Adrenal gland (tissue), 12 donors: ENCODE data around the gene TMEM52. TPM values are rescaled to one million over a fixed set of nuclear protein-coding genes. Genes with fewer than 3 reads are reported as not detected.

ENCODE experiments used
- DNase-seq, 7 donors: peaks; one replicate each; pipeline ENCODE4 v3.0.0-alpha.2; 2019 to 2020
- H3K27ac ChIP-seq, 5 donors: fragments of 200-600 bp; sonication (generic) in 4 of 5; 1 replicate in 3 of 5; 2 replicates in 2 of 5; pipeline versions ENCODE4 v1.5.1 to v1.8.0; 2016 to 2020; ENCODE audit warnings: mild to moderate bottlenecking in 1 of 5
- H3K27me3 ChIP-seq: fragments of 200-600 bp; 2 replicates; pipeline ENCODE4 v1.8.0; 2021
- H3K36me3 ChIP-seq, 2 donors: fragments of 200-600 bp; replicated peaks in 1 of 2; 1 replicate in 1 of 2; 2 replicates in 1 of 2; pipeline versions ENCODE4 v1.5.1 to v1.8.0; 2018 to 2022
- H3K4me1 ChIP-seq, 2 donors: fragments of 200-600 bp; replicated peaks in 1 of 2; 1 replicate in 1 of 2; 2 replicates in 1 of 2; pipeline versions ENCODE4 v1.5.1 to v1.8.0; 2018 to 2021
- H3K4me3 ChIP-seq, 4 donors: fragments of 200-600 bp; sonication (generic) in 3 of 4; one replicate each; pipeline ENCODE4 v1.5.1; 2016 to 2018
- H3K9me3 ChIP-seq, 3 donors: fragments of 200-600 bp; sonication (generic) in 1 of 3; replicated peaks in 1 of 3; 1 replicate in 2 of 3; 2 replicates in 1 of 3; pipeline versions ENCODE4 v1.5.1 to v1.8.0; 2016 to 2021
- POLR2A ChIP-seq, 2 donors: fragments of 450-650 bp; IDR thresholded peaks; one replicate each; pipeline ENCODE4 v1.6.1; 2017; ENCODE audit warnings: antibody characterized with exemption in 2 of 2, mild to moderate bottlenecking in 2 of 2, moderate library complexity in 1 of 2
- WGBS, 4 donors: extraction: QIAGEN DNeasy Blood & Tissue Kit in 2 of 4; methylation state at CpG; one replicate each; pipeline versions ENCODE4 v1.1.5 to v1.1.7; 2013 to 2017; 5-methylcytosine and 5-hydroxymethylcytosine counted together
- intact Hi-C, 2 donors: fragments of 100-400 bp; cut with DNase I; formaldehyde crosslinking; loops; one replicate each; pipeline versions ENCODE4 v1.14.1 to v1.15.0; 2022 to 2023
- polyA plus RNA-seq, 3 donors: library from polyadenylated mRNA; stranded (reverse); fragments of 200-250 nt in 2 of 3; fragments of 350-450 nt in 1 of 3; fragmentation: Illumina TruSeq in 1 of 3; extraction: RNeasy Lipid Tissue Mini Kit (QIAGEN cat#74804) in 1 of 3; gene quantifications; one replicate each; pipeline ENCODE4 v1.2.3, GENCODE V29; 2013 to 2014
- total RNA-seq, 9 donors: library from RNA; depleted of rRNA in 4 of 9; stranded (reverse); fragments of >200 nt in 4 of 9; fragments of 120-200 nt in 1 of 9; fragmentation: NEBNext Ultra II Directional in 1 of 9; extraction: Animal tissue kit (Norgen Biotek cat#: 25700) in 1 of 9; gene quantifications; one replicate each; pipeline versions ENCODE4 v1.1.0 to v1.2.4, GENCODE V29; 2013 to 2023
- TF ChIP-seq, protein P1 (sequence below), 6 experiments: fragments of 450-650 bp in 4 of 6; fragments of 200-600 bp in 2 of 6; sonication (generic) in 1 of 6; IDR thresholded peaks; 1 replicate in 5 of 6; 2 replicates in 1 of 6; pipeline versions ENCODE4 v1.5.1 to v1.8.0; 2016 to 2021; ENCODE audit warnings: antibody characterized with exemption in 6 of 6, mild to moderate bottlenecking in 2 of 6, moderate library complexity in 1 of 6
- donor health status: healthy with polysubstance abuse.
- donor health status: Bipolar disorder and iron deficiency.
- donor health status: DM: yes; HTN: yes; CAD: no.
- donor health status: DM: no; HTN: no; CAD: no.
- donor health status: DM: no; HTN: no; CAD: no.
- donor health status: DM: yes; HTN: yes; CAD: no.

TMEM52 gene
- total and polyA plus RNA-seq, 12 donors, result 7.0 to 95.4 (median 61.7) TPM

DNA sequence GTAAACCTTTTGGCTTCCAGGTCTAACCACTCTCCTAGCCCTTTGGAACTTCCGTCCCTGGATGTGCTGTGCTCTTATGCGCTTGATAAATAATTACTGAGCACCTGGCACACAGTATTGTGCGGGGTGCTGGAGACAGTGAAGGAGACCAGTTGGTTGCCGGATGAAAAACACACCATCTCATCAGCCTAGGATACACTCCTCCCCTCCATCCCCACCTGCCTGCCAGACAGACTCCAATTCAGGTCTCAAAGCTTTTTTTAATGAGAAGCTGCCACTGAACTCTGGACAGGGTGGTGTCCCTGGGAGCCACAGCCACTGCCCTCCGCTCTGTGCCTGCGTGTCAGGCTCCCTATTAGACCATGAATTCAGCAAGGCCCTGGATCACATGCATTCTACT, 37.4 kb downstream of the TMEM52 start:
- H3K36me3 ChIP-seq, result no peaks in the 10 kb centered on the region
- no peak for DNase-seq
- WGBS, 4 donors, result 78 to 96% (median 88%) methylated on average over 3 to 6 of the region's 6 CpGs
- peak overlapping the region in 2 of 5 donors; percentile 20 to 34 for H3K27ac ChIP-seq
- intact Hi-C loops, result no loop called here
- H3K4me3 ChIP-seq, result no peak overlapping the region
- H3K9me3 ChIP-seq, result no peaks in the 10 kb centered on the region
- peaks cover 38 to 80% of the 10 kb centered on the region in 2 donors for H3K4me1 ChIP-seq
- TF ChIP-seq POLR2A (IDR thresholded peaks at IDR 0.05), result no peak
- TF ChIP-seq, protein P1, sequence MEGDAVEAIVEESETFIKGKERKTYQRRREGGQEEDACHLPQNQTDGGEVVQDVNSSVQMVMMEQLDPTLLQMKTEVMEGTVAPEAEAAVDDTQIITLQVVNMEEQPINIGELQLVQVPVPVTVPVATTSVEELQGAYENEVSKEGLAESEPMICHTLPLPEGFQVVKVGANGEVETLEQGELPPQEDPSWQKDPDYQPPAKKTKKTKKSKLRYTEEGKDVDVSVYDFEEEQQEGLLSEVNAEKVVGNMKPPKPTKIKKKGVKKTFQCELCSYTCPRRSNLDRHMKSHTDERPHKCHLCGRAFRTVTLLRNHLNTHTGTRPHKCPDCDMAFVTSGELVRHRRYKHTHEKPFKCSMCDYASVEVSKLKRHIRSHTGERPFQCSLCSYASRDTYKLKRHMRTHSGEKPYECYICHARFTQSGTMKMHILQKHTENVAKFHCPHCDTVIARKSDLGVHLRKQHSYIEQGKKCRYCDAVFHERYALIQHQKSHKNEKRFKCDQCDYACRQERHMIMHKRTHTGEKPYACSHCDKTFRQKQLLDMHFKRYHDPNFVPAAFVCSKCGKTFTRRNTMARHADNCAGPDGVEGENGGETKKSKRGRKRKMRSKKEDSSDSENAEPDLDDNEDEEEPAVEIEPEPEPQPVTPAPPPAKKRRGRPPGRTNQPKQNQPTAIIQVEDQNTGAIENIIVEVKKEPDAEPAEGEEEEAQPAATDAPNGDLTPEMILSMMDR (IDR thresholded peaks at IDR 0.05), result no peak
- no peaks in the 10 kb centered on the region for H3K27me3 ChIP-seq

DNA sequence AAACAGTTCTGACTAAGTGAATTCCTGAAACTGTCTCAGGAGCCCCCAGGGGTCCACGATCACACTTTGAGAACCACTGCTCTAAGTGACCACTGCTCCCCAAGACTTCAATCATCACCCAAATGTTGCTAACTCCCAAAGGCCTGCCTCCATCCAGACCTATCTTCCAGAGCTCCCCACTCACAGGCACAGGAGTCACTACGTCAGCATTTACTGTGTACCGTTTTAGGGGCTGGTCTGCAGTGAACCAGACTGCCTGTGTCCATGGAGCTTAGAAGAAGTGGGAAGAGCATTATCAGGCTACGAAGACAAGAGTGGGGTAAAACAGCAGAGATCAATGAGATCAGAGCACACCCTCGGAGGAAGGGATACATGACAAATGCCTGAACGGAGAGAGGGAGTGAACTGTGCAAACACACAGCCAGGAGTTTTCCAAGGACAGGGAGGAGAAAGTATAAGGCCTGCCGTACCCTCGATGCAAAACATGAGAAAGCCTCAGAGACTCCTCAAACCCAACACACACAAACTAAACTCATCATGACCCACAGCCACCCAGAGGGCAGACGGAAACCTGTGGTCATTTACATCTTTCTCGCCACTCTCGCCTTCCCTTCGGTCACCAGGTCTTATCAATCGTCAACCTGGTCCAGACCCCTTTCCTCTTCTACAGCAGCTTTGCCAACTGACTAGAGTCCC, 38.3 kb downstream of the TMEM52 start:
- TF ChIP-seq, protein P1 (IDR thresholded peaks at IDR 0.05), result no peak
- no peak for TF ChIP-seq POLR2A (IDR thresholded peaks at IDR 0.05)
- DNase-seq, result no peak
- Histone ChIP-seq H3K27me3 (no peaks in the 10 kb centered on the region), H3K36me3 (peaks cover 0 to 4% of the 10 kb centered on the region in 2 donors), H3K4me1 (peaks cover 43 to 80% of the 10 kb centered on the region in 2 donors), H3K27ac (peak overlapping the region in 2 of 5 donors; percentile 16 to 34), H3K9me3 (no peaks in the 10 kb centered on the region), H3K4me3 (no peak overlapping the region)
- WGBS, 4 donors, result 42 to 62% (median 53%) methylated on average over 13 of the region's 13 CpGs
- intact Hi-C loops, result no loop called here

DNA sequence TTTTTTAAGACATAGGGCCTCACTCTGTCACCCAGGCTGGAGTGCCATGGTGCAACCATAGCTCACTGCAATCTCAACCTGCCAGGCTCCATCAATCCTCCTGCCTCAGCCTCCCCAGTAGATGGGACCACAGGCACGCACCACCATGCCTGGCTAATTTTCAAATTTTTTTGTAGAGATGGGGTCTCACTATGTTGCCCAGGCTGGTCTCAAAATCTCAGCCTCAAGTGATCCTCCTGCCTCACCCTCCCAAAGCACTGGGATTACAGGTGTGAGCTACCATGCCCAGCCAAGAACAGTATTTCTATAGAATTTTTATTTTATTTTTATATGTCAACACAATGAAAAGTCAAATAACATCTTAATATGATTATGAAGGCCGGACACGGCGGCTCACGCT, 39.1 kb downstream of the TMEM52 start:
- TF ChIP-seq, protein P1 (IDR thresholded peaks at IDR 0.05), result no peak
- no peak for TF ChIP-seq POLR2A (IDR thresholded peaks at IDR 0.05)
- peaks cover 0 to 4% of the 10 kb centered on the region in 2 donors for H3K36me3 ChIP-seq
- no peaks in the 10 kb centered on the region for H3K27me3 ChIP-seq
- no peaks in the 10 kb centered on the region for H3K9me3 ChIP-seq
- no peak for DNase-seq
- peaks cover 43 to 79% of the 10 kb centered on the region in 2 donors for H3K4me1 ChIP-seq
- no peak overlapping the region for H3K27ac ChIP-seq
- intact Hi-C loops, result no loop called here
- WGBS, 4 donors, result 93 to 95% (median 94%) methylated on average over 5 of the region's 5 CpGs
- no peak overlapping the region for H3K4me3 ChIP-seq

DNA sequence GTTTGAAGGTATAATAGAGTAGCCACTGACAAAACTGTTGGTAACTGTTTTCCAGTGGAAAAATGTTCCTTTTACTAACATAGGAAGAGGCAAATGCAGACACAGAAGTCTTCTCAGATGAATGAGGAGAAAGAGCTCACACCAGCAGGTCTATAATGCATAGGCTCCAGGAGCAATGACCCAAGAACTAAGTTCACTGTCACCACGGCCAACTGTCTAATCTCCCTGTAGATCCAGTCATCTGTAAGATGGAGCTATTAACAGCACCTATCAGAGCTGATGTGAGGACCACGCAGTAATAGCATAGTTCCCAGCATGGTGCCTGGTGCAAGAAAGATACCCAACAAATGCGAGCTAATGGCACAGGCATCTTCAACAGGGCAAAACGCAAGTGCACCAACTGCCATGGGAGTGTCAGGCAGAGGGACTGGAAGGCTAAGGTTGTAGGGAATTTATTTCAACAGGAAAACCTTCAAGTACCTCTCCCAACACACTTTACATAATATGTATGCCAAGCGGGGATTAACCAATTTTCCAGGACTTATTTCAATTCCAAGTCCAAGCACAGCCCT, 41.1 kb downstream of the TMEM52 start:
- Histone ChIP-seq H3K27ac (no peak overlapping the region), H3K4me3 (no peak overlapping the region), H3K9me3 (no peaks in the 10 kb centered on the region), H3K4me1 (peaks cover 42 to 76% of the 10 kb centered on the region in 2 donors), H3K36me3 (peaks cover 0 to 7% of the 10 kb centered on the region in 2 donors), H3K27me3 (no peaks in the 10 kb centered on the region)
- TF ChIP-seq, protein P1 (IDR thresholded peaks at IDR 0.05), result no peak
- TF ChIP-seq POLR2A (IDR thresholded peaks at IDR 0.05), result no peak
- intact Hi-C loops, result no loop called here
- DNase-seq, result no peak
- 72 to 92% (median 89%) methylated on average over 5 of the region's 5 CpGs for WGBS, 4 donors
